Stimulated activated CD8-positive, alpha-beta memory T cell treated with anti-CD3 and anti-CD28 coated beads, Interleukin-7, amount 100 ng/mL, for 1 hour (primary cell): Measurements from ENCODE around the gene PLXNA1.

Source experiments
- DNase-seq, 2 donors: peaks; one replicate each; pipeline ENCODE4 v3.0.0-alpha.2; 2020; ENCODE audit warnings: low read depth in 2 of 2

Gene PLXNA1

GRCh38 chr3:126987596-126987995 lies 4.7 kb downstream of the PLXNA1 start:
- DNase-seq, result no peak

- DNase-seq, result no peak
These were observed 5.6 kb downstream of the PLXNA1 start for GRCh38 chr3:126988451-126989021.

GRCh38 chr3:126989316-126990023 lies 6.6 kb downstream of the PLXNA1 start:
- no peak for DNase-seq

DNA sequence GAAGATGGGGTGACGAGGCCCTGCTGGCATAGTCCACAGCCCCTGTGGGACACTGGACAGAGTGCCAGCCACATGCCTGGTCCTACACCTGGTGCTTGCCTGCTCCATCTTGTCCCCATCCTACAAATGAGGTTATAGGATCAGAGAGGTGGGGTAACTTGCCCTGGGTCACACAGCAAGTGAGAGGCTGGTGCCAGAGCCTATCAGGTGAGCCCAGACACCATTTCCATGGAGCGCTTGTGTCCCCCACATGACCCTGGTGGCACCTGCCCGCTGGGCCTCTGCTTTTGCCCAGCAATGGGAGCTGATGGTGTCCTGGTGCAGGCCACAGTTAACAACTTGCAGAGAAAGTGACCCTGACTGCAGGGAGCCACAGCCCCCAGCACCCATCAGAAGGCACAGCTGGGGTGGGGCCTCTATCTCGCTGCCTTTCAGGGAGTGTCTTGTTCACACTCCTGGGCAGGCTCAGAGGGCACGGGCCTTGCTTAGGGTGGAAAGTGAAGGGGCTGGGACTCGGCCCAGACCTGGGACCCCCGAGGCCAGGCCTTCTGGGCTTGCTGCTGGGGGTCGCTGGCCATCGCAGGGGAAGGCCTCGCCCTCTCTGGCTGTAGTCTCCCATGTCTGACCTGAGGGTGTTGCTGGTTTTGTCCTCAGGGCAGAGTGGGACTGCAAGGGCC lies 7.2 kb downstream of the PLXNA1 start:
- no peak for DNase-seq

GRCh38 chr3:126990890-126991289 lies 8.0 kb downstream of the PLXNA1 start:
- no peak for DNase-seq

DNA sequence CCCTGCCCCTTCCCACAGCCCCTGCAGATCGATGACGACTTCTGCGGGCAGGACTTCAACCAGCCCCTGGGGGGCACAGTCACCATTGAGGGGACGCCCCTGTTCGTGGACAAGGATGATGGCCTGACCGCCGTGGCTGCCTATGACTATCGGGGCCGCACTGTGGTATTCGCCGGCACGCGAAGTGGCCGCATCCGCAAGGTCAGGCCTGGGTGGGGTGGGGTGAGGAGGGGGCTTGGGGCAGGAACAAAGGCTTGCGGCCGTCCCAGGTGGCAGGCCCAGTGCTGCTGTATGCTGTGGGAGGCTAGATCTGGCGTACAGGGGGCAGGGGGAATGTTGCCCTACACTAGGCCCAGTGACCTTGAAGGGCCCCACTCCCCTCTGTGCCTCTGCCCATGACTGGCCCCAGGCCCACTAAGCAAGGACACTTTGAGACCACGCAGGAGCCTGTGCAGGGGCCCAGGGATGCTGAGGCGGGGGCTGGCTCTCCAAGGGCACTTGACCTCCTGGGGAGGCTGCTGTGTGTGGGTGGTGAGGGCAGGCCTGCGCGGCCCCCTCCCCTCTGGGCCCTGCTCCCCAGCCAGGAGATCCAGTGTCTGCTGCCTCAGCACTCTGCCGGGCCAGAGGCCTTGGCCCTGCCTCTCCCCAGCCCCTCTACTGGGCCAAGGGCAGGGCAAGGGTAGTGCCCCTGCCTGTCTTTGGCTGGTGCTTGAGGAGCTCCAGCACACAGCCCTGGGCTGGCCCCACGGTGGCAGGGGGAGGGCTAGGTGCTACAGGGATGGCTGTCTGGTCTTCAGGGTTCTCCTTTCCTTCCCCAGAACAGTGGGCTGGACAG lies 8.7 kb downstream of the PLXNA1 start:
- DNase-seq, result no peak

DNA sequence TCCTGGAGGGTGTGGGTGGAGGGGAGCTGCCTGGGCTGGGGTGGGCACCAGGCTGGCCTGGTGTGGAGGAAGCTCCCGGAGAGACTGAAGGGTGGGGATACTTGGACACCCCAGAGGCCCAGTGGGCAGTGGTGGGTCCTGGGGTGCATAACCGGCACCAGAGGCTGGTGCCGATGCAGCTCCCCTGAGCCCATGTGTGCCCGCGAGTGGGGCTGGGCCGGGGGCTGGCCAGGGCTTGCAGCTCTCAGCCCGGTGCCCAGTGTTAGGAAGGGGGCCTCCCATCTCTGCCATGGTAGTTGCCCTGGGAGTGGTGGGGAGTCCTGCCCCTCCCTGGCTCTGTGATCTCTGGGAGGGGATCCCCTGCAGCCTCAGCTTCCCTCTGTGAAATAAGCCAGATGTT lies 9.3 kb downstream of the PLXNA1 start:
- no peak for DNase-seq

GRCh38 chr3:126992776-126993175 lies 9.9 kb downstream of the PLXNA1 start:
- no peak for DNase-seq

GRCh38 chr3:126993436-126993835 lies 10.5 kb downstream of the PLXNA1 start:
- DNase-seq, result no peak

DNA sequence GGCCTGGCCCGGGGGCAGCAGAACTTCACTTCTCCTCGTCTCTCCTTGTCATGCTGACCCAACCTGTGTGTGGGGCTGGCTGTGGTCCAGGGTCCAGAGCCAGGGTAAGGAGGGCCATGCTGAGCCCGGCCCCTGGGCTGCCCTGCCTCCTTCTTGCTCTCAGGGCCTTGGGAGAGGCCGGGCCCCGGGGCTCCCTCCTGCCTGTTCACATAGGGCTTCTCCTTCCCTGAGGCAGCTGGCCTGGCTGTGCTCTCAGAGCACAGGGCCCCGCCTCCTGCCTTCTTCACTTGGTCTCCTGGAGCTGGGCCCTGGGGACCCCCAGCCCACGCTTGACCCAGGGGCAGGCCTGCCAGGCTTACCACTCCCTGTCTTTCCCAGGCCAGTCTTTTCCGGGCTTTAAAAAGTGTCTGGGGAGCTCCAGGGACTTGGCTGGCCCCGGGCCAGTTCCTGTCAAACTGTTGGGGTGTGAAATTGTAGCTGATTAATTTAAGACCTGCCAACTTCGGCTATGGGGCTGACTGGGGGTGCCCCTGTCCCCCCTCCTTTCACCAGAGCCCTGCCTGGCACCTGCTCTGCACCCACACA lies 11.8 kb downstream of the PLXNA1 start:
- no peak for DNase-seq

- no peak for DNase-seq
These were observed 12.4 kb downstream of the PLXNA1 start for GRCh38 chr3:126995254-126995780.

DNA sequence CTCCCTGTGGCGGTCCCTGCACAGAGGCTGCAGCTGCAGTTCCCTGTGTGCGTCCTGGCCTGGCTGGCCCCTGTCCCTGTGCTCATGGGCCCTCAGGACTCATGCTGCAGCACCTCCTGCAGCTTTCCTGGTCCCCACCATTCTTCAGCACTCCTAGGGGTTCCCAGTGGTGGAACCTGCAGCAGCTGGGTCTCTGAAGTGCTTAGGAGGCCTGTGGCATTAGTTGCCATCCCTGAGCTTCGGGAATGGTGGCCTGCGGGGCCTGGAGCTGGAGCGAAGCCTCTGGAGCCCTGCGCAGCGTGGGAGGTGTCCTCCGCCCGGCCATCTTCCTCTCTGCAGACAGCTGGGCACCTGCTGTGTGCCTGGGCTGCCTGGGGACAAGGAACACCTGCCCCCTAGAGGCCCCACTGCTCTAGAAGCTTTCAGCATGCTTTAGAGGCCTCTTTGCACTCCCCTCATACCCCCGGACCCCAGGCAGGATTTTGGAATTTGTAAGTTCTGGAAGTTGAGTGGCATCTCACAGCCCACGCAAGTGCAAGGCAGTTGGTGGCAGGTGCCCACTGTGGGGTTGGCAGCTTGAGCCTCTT lies 13.1 kb downstream of the PLXNA1 start:
- DNase-seq, result no peak

DNA sequence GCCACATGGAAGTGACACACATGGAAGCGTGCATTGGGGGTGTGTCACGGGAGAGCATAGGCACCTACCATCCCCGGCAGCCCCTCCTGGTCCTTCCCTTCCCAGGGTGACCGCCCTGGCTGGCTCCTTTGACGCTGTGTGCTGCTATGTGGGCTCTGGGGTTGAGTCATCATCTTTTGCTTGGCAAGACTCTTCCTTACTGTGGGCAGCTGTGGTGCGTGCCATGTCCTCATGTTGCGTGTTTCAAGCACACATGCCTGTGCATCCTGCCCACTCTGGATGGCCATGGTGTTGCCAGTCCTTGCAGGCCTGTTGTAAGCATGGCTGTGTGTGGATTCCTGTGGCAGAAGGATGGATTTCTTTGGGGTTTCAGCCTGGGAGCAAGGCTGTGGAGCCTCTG lies 14.0 kb downstream of the PLXNA1 start:
- DNase-seq, result no peak

GRCh38 chr3:126997455-126998038 lies 14.6 kb downstream of the PLXNA1 start:
- DNase-seq, result no peak

DNA sequence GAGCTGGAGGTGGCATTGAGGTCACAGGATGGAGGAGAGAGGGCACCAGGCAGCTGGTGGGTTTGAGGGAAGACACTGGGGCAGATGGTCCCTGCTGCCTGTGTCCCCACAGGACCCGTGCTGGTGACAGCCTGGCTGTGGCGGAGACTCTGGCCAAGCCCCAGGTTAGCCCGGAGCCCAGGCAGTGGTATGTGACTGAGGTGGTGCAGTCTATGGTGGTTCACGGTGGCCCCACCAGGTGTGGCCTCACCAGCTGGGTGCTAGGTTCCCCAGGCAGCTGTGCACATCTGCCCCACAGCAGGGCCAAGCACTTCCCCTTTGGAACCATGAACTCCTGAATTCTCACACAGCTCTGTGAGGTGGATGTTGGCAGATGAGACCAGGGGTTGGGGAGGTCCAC lies 15.4 kb downstream of the PLXNA1 start:
- DNase-seq, result no peak

- DNase-seq, result no peak
These were observed 15.8 kb downstream of the PLXNA1 start for GRCh38 chr3:126998728-126999127.

DNA sequence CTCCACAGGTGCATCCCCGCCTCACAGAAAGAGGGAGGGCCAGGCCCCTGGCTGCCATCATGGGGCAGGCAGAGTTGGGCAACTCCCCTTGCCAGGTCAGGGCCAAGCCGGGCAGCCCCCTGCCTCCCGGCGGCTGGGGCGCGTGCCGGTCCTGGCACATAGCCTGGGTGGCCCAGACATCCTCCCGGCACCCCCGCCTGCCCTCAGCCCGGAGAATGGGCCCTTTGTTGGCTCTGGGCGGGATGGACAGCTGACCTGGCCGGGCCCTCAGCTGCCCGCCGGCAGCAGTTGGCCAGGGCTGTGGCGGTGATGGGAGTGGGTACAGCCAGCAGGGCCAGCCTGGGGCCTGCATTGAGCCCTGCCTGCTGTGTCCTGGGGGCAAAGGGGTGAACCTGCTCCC lies 16.5 kb downstream of the PLXNA1 start:
- DNase-seq, result no peak

GRCh38 chr3:127000119-127000518 lies 17.2 kb downstream of the PLXNA1 start:
- no peak for DNase-seq

GRCh38 chr3:127000761-127001160 lies 17.8 kb downstream of the PLXNA1 start:
- no peak for DNase-seq

DNA sequence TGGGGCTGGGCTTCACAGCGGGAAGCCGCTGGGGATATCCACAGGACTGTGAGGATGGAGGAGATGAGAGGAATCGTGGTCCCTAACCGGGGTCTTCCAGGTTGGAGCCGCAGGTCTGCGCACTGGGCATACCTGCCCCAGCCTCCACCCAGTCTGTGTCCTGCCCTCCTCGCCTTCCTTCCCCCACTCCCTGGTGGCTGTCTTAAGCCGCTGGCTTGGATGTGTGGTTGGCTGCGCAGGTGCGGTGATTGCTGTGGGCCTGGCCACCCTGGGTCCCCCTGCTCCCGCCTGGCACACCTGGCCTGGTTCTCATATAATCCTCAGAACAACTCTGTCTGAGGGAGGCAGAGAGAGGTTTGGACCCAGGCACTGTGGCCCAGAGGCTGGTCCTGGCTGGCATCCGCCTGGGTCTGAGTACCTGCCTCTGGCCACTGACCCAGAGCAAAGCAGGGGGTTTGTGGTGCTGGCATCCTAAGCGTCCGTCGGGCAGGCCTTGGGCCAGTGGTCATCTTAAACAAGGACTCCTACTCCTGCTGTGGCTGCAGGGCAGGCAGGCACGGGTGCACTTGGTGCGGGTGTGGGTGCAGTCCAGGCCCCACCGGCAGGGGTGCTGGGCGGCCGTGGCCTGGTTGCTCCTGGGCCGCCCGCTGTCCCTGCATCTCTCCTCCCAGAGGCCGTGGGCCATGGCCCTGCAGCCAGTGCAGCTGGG lies 18.7 kb downstream of the PLXNA1 start:
- DNase-seq, result no peak
